Ecto neural progenitor cell (in vitro differentiated cells): Measurements from ENCODE around the gene SBK2.
A peak's percentile ranks its signal among the peaks of the same experiment; 100 is the strongest.

Source experiments
- DNase-seq: peaks from one replicate; pipeline ENCODE4 v3.0.0-alpha.2; 2018; ENCODE audit warnings: low spot score

Gene SBK2

DNA sequence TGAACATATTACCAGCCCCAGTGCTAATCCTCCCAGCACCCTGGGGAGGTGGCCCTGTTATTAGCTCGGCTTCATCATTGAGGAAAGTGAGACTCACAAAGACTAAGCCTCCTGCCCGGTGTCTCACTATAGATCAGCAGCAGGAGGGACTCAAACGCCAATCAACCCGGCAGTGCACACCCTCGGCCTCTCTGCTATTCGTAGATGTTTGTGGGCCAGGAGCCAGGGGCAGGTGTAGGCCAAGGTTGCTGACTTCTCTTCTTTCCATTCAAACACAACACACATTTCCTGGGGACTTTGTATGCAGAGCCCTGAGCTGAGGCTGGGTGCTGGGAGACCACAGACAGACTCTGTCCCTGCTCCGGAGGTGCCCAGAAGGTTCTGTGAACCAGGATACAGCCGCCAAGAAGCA lies 17.8 kb upstream of the SBK2 start:
- no peak for DNase-seq

- no peak for DNase-seq
Observed at GRCh38 chr19:55554302-55554701, 17.4 kb upstream of the SBK2 start.

DNA sequence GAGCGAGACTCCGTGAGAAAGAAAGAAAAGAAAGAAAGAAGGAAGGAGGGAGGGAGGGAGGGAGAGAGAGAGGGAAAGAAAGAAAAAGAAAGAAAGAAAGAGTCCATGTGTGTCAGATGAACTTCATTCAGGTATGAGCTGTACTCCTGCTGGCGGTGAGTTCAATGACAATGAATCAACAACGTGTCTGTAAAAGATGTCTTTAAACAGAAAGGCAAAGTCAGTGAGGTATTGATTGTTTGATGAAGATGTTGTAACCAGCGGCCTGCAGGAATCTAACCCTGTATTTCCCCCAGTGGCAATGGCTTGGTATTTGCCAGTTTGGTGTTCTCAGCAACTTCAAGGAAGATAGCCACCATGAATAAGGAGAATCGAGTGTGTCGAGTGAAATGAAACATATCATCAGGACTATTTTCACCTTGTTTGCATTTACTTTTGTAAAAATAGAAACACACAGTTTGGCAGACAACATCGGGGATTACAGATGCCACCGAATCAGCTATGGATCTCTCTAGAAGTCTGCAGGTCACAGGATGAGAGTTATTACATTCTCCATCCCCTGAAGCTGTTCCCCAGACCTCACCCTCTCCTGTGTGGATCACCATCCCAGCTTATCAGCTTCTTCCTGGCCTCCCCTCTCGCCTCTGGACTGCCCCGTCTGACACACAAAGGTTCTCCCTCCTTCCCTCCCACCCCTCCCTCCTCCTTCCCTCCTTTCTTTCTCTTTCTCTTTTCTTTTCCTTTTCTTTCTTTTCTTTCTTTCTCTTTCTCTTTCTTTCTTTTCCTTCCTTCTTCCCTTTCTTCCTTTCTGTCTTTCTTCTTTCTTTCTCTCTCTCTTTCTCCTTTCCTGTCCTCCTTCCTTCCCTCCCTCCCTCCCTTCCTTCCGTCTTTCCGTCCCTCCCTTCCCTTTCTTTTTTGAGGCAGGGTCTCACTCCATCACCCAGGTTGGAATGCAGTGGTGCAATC lies 16.6 kb upstream of the SBK2 start:
- no peak for DNase-seq

DNA sequence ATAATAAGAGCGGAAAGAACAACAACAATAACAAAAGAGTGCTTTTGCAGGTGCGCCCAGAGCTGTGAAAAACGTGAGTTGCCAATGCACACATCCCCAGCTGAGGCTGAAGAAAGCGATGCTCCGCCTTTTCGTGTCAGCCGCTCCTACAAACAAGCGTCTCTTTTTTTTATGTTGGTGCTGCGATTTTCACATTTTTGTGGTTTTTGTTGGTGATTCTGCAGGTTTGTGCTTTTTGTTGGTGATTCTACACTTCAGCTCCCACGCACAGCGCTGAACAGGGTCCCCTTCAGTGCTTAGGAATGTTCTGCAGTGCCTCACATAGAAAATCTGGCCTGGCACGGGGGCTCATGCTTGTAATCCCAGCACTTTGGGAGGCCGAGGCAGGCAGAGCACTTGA lies 15.7 kb upstream of the SBK2 start:
- no peak for DNase-seq

DNA sequence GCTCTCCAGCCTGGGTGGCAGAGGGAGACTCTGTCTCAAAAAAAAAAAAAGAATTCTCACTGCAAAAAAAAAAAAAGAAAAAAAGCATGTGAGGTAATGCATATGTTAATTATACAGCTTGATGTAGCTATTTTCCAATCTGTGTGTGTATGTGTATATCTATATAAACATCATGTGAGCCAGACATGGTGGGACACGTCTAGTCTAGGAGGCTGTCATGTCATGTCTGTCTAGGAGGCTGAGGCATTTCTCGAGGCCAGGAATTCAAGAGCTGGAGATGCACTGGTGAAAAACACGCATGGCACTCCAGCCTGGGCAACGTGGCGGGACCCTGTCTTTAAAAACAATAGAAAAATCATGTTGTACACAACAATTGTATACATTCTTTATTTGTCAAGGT lies 15.3 kb upstream of the SBK2 start:
- DNase-seq = no peak

DNA sequence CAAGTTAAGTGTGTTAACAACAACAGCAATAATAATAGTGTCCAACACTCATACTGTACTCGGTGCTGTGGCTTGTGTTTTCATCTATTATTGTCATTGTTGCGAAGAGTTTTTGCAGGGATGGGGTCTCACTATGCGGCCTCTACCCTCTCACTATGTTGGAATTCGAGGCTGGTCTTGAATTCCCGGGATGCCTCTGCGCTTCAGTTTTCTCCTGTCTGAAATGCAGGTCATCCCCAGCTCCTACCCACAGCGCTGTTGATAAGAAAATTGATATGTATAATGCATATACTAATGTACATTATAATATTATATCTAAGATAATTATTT lies 13.4 kb upstream of the SBK2 start:
- DNase-seq = no peak

GRCh38 chr19:55549500-55550320 lies 12.8 kb upstream of the SBK2 start:
- peak; percentile 82 for DNase-seq

GRCh38 chr19:55546822-55547614 lies 10.1 kb upstream of the SBK2 start:
- DNase-seq = no peak

- DNase-seq = no peak
Observed at GRCh38 chr19:55546011-55546410, 9.1 kb upstream of the SBK2 start.

DNA sequence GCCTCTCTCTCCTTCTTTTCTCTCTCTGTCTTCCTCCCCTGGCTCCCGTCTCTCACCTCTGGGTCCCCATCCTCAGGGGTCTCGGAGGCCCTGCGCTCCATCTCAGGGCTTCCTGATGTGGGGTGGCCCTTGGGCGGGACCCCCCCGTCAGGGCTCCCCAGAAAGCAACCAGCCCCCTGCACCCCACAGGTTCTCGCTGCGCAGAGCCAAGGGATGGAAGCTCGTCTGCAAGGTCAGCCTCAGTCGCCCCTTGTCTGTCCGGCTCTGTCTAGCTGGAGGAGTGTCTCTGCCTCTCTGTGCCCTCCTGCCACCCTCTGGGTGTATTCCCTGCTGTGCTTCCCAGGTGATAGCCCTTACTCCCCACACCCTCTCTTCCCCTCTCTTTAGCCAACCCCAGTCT lies 8.5 kb upstream of the SBK2 start, which contains the start of gene SBK3:
Gene SBK3 (minus strand): TSS at position 101 of the 400 bp plus-strand sequence. CDS start 0 bp downstream, at position 101.
- DNase-seq = no peak

DNA sequence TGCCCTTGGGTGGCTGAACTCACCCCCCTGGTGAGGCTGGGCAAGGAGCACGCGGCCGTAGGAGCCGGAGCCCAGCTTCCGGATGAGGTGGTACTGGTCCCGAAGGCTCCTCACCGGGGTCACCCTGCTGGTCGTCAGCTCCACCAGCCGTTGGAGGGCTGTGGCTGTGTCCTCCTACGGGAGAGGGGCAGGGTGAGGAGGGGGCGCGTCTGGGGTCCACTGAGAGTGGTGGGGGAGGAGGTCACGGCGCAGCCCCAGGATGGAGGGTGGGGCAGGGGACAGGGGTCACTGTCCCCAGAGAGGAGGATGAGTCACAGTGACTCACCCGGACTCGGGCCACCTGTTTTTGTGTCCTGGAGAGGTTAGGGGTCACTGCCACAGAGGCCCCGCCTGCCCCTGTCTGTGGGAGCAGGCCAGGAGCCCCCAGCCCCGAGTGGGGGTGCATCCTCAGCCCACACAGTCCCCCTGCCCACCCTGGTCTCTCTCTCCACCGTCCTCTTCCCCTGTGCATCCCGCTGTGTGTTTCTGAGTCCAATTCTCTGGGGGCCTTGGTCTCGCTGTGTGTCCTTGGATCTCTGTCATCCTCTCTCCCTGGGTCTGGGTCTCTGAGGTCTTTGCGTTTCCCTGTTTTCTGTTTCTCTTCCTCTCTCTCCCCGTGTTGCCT lies 8.0 kb upstream of the SBK2 start:
- no peak for DNase-seq

DNA sequence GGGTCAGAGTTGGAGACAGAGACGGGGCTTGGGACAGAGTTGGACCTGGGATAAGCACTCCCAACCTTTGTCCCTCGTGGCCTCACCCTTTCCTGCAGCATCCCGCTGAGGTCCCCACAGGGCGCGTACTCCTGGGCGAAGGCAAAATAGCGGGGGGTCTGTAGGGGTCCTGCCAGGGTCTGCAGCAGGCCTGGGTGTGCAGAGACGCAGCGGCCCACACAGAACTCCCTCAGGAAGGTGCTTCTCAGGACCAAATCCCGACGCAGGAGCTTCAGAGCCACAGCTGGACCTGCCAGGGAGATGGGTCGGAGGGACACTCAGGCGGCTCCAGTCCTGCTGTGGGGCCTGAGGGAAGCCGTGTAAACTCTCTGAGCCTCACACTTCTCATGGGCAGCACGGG lies 7.1 kb upstream of the SBK2 start:
- no peak for DNase-seq

DNA sequence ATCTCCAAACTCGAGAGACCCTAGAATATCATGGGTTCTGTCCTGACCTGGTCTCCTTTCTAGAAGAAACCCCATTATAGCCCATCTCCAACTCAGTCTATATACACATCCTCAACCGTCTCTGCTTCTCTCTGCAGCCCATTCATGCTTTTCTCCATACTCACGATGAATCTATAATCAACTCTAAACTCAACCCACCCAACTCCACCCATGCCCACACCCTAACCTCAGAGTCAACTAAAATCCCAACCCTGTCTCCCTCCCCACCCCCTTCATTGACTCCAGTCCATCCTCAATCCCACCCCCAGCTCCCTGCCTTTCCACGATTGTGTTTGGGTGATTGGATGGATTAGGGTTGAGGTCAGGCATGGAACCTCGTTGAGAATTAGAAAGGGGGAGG lies 6.6 kb upstream of the SBK2 start:
- DNase-seq = no peak

- no peak for DNase-seq
Observed at GRCh38 chr19:55542292-55542855, 5.4 kb upstream of the SBK2 start.

- no peak for DNase-seq
Observed at GRCh38 chr19:55541091-55541490, 4.2 kb upstream of the SBK2 start.

DNA sequence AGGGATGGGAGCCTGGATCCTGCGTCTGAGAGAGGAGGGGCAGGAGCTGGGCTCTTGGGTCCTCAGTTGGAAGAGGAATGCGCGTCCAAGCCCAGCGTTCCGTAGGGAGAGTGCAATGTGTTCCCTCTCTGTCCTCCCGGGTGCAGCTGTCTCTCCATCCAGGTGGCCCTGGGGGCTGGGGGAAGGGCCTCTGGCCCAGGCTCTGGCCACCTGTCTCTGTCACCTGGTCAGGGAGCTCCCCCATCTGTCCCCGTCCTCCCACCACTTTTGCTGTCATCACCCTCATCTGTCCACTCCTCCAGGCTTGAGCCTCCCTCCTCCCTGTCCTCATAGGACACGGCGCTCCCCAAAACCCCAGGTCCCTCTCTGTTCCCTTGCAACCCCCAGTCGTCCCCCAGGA lies 3.7 kb upstream of the SBK2 start:
- no peak for DNase-seq

DNA sequence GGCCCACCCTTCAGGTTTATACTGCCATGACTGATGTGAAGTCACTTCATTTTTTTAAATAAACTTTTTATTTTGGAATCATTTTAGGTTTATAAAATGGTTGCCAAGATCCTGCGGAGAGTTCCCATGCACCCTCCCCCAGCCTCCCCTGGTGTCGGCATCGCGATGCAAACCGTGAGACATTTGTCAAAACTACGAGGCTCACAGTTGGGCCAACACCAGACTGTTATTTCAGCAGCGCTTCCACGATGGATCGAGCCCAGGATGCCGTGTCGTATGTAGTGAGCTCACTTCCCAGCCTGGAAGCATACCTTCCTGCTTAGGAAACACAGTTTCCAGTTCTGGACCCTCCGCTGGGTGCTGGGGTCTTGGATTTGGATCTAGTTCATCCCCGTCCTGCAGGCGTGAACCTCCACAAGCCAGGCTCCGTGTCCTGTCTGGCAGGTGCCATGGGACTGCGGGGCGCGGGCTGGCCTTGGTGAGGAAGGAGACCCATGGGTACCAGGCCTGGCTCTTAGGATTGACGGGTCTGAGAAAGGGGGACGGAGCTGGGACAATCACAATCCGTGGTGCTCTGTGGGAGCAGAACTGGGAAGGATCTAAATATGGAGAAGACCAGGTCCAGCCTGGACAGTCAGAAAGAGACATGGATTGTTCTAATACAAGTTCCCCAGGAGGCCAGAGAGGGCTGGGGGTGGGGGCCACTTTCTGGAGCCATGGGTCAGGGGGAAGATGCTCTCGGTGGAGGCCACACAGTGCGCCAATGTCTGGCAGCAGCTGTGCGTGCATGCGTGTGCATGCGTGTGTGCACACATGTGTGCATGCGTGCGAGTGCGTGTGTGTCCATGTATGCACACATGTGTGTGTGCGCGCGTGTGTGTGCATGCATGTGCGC lies 2.4 kb upstream of the SBK2 start:
- DNase-seq = no peak

DNA sequence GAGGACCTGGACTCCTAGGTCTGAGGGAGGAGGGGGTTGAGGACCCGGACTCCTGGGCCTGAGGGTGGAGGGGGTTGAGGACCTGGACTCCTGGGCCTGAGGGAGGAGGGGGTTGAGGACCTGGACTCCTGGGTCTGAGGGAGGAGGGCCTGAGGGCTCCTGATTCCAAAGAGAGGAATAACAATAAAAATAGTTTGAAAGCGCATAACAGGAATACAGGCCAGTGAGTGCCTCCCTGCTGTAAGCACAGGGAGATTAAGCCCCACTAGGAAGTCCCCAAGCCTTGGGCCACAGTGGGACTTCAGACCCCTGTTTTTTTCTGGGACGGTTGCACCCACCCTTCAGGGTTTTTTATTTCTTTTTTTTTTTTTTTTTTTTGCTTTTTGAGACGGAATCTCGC lies 1.2 kb upstream of the SBK2 start:
- no peak for DNase-seq

GRCh38 chr19:55537741-55538111 lies 793 bp upstream of the SBK2 start:
- DNase-seq = no peak

DNA sequence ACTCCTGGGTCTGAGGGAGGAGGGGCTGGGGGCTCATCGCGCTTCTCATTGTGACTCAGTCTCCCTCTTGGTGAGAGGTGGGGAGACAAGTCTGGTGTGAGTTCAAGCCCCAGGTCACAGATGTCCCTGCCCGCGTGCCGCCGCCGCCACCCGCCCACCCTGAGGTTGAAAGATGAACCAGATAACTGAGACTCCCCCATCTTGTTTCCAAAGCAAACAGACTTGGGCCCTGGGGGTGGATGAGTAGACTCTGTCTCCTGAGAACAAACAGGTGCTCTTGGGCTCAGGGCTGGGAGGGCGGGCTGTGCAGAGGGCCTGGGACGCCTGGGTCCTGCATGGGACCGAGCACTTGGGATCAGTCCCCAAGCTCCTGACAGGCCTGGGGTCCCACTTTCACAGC lies 567 bp downstream of the SBK2 start:
- DNase-seq = no peak

GRCh38 chr19:55535965-55536350 lies 975 bp downstream of the SBK2 start:
- DNase-seq = no peak
